Adipocyte (in vitro differentiated cells): ENCODE results near the gene ANO3.

Experiments
- DNase-seq: peaks from one replicate; pipeline ENCODE4 v3.0.0-alpha.2; 2015; ENCODE audit warnings: low read depth
- H3K27me3 ChIP-seq: replicated peaks from 2 replicates; pipeline ENCODE4 v1.7.0; 2013; ENCODE audit warnings: mild to moderate bottlenecking, low read length, moderate library complexity; ENCODE audit not compliant: control insufficient read depth, insufficient read depth
- H3K36me3 ChIP-seq: 2 replicates; pipeline ENCODE4 v1.7.0; 2013; ENCODE audit warnings: low read length, mild to moderate bottlenecking, moderate library complexity; ENCODE audit not compliant: control insufficient read depth, insufficient read depth, severe bottlenecking
- H3K4me1 ChIP-seq: 2 replicates; pipeline ENCODE4 v1.7.0; 2013; ENCODE audit warnings: mild to moderate bottlenecking, low read length, moderate library complexity; ENCODE audit not compliant: control insufficient read depth, insufficient read depth
- H3K4me3 ChIP-seq: 2 replicates; pipeline ENCODE4 v1.7.0; 2013; ENCODE audit warnings: mild to moderate bottlenecking, low read length, moderate library complexity
- H3K9ac ChIP-seq: 2 replicates; pipeline ENCODE4 v1.7.0; 2013; ENCODE audit warnings: mild to moderate bottlenecking, low read length, moderate library complexity
- H3K9me3 ChIP-seq: 2 replicates; pipeline ENCODE4 v1.7.0; 2013; ENCODE audit warnings: mild to moderate bottlenecking, low read length, moderate library complexity; ENCODE audit not compliant: control insufficient read depth

The ANO3 gene

GRCh38 chr11:26696330-26696729 is 364.4 kb downstream of the ANO3 start:
- H3K9ac ChIP-seq, result no peak overlapping the region
- no peak for DNase-seq
- no peaks in the 10 kb centered on the region for H3K36me3 ChIP-seq
- no peak overlapping the region for H3K4me3 ChIP-seq
- H3K9me3 ChIP-seq, result no peaks in the 10 kb centered on the region
- no peaks in the 10 kb centered on the region for H3K27me3 ChIP-seq
- H3K4me1 ChIP-seq, result no peaks in the 10 kb centered on the region

DNA sequence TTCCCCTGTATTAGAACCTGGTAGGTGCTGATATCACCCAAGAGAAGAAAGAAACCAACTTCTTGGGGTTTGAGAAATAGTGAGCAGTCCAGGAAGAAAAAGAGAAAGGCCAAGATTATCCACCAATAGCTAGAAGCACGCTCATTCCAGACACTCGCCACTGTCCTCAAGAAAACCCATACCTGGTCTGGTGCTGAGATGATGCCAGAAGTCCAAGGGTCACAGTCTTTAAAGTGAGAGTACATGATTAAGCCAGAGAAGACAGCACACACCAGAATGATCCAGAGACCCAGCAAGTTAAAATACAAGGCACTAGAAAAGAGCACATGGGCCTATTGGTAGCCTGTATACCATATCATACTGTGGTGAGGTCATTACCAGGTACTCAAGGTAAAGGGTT is 366.3 kb downstream of the ANO3 start:
- Histone ChIP-seq H3K27me3 (no peaks in the 10 kb centered on the region), H3K36me3 (no peaks in the 10 kb centered on the region), H3K4me3 (no peak overlapping the region), H3K4me1 (no peaks in the 10 kb centered on the region), H3K9me3 (no peaks in the 10 kb centered on the region), H3K9ac (no peak overlapping the region)
- no peak for DNase-seq

- Histone ChIP-seq H3K27me3 (no peaks in the 10 kb centered on the region), H3K4me3 (no peak overlapping the region), H3K36me3 (no peaks in the 10 kb centered on the region), H3K9me3 (no peaks in the 10 kb centered on the region), H3K4me1 (peaks cover 4% of the 10 kb centered on the region), H3K9ac (no peak overlapping the region)
- no peak for DNase-seq
These were observed 368.8 kb downstream of the ANO3 start for GRCh38 chr11:26700574-26701235.

- Histone ChIP-seq H3K4me1 (peaks cover 4% of the 10 kb centered on the region), H3K27me3 (no peaks in the 10 kb centered on the region), H3K9me3 (no peaks in the 10 kb centered on the region), H3K4me3 (no peak overlapping the region), H3K9ac (no peak overlapping the region), H3K36me3 (no peaks in the 10 kb centered on the region)
- peak; percentile 44 for DNase-seq
These were observed 370.5 kb downstream of the ANO3 start for GRCh38 chr11:26702406-26702805.

- Histone ChIP-seq H3K36me3 (no peaks in the 10 kb centered on the region), H3K4me1 (peaks cover 4% of the 10 kb centered on the region), H3K9me3 (no peaks in the 10 kb centered on the region), H3K27me3 (no peaks in the 10 kb centered on the region), H3K4me3 (no peak overlapping the region), H3K9ac (no peak overlapping the region)
- peak; percentile 53 for DNase-seq
These were observed 371.7 kb downstream of the ANO3 start for GRCh38 chr11:26703411-26704191.

DNA sequence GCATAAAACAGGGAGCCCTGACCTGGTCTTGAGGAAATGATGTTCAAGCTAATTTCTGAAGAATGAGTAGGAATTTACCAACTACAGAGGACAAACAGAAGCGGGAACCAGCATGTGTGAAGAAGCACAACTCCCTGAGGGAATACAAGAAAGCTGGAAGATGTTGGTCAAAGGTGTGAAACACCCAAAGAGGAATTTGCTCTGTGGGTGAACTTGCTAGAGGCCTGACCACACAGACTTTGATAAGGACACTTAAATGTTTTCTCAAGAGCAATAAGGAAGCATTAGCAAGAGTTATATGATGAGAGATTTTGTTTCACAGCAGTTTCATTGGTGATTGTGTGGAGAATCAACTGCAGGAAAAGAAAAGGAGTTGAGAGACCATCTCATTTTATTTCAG is 372.3 kb downstream of the ANO3 start:
- Histone ChIP-seq H3K4me1 (peaks cover 4% of the 10 kb centered on the region), H3K9me3 (no peaks in the 10 kb centered on the region), H3K4me3 (no peak overlapping the region), H3K36me3 (no peaks in the 10 kb centered on the region), H3K9ac (no peak overlapping the region), H3K27me3 (no peaks in the 10 kb centered on the region)
- peak; percentile 11 for DNase-seq

GRCh38 chr11:26706181-26706580 is 374.3 kb downstream of the ANO3 start:
- H3K4me3 ChIP-seq, result no peak overlapping the region
- no peak for DNase-seq
- peaks cover 4% of the 10 kb centered on the region for H3K4me1 ChIP-seq
- no peak overlapping the region for H3K9ac ChIP-seq
- H3K9me3 ChIP-seq, result no peaks in the 10 kb centered on the region
- H3K27me3 ChIP-seq, result no peaks in the 10 kb centered on the region
- no peaks in the 10 kb centered on the region for H3K36me3 ChIP-seq

DNA sequence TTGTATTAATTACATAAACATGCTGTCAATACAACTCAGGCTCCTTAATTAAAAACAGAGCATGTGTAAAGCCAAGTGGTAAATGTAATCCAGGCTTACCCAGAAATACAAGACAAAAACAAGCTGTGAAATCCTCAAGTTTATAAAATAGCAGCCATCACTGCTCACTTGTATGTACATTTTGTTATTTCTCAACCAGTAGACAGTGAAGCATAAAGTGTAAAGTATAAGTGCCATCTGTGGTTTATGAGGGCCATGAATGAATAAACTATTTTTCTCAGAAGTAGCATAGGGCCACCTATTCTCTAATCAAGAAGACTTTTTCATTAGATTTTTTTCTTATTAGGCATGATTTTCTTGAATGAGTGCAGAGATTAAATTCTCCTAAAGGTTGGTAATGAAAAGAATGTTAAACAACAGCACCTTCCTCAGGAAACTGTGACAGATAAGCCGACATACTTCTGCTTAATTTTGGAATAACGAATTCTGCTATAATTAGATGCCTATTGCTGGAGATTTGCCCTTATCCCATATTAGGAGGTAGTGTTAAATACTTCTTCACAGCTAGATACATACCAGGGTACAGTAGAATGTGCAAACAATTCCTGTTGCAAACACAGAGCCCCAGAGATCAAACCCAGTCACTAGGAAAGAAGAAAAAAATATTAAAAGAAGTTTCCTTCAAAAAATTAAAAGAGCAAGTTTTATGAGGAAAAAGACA is 377.0 kb downstream of the ANO3 start:
- no peaks in the 10 kb centered on the region for H3K27me3 ChIP-seq

DNA sequence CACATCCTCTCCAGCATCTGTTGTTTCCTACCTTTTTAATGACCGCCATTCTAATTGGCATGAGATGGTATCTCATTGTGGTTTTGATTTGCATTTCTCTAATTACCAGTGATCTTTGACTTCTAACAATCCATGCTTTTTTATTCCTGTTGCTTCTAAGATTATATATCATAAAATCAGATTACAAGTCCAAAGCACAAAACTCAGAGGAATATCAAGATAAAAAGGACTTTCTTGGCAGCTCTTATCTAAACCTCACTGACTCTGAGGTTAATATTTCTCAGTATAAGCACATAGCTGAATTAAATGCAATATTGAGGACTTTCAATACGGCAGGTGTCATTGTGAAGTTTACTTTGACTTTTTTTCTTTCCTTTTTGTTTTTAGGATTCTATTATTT is 378.6 kb downstream of the ANO3 start:
- no peak overlapping the region for H3K4me3 ChIP-seq
- H3K36me3 ChIP-seq, result no peaks in the 10 kb centered on the region
- no peak overlapping the region for H3K9ac ChIP-seq
- no peaks in the 10 kb centered on the region for H3K27me3 ChIP-seq
- H3K4me1 ChIP-seq, result no peaks in the 10 kb centered on the region
- H3K9me3 ChIP-seq, result no peaks in the 10 kb centered on the region
- DNase-seq, result no peak

More for the DNA sequence above, 377.0 kb downstream of the ANO3 start:
- H3K9me3 ChIP-seq, result no peaks in the 10 kb centered on the region
- H3K4me1 ChIP-seq, result peaks cover 4% of the 10 kb centered on the region
- no peaks in the 10 kb centered on the region for H3K36me3 ChIP-seq
- DNase-seq, result no peak
- no peak overlapping the region for H3K4me3 ChIP-seq
- H3K9ac ChIP-seq, result no peak overlapping the region

- H3K9me3 ChIP-seq, result no peaks in the 10 kb centered on the region
- H3K27me3 ChIP-seq, result no peaks in the 10 kb centered on the region
- DNase-seq, result no peak
- no peak overlapping the region for H3K9ac ChIP-seq
- H3K36me3 ChIP-seq, result no peaks in the 10 kb centered on the region
- H3K4me3 ChIP-seq, result no peak overlapping the region
- H3K4me1 ChIP-seq, result no peaks in the 10 kb centered on the region
These were observed 380.6 kb downstream of the ANO3 start for GRCh38 chr11:26712497-26712896.
